Hematopoietic multipotent progenitor cell (in vitro differentiated cells): ENCODE measurements around the gene LAMC2. TPM values are rescaled to one million over a fixed set of nuclear protein-coding genes. Genes with fewer than 3 reads are reported as not detected.
A peak's percentile ranks its signal among the peaks of the same experiment; 100 is the strongest.
"Not testable (repeated sequence)": the region's sequence is repeated elsewhere in the genome, so short reads cannot be mapped to it uniquely, and the experiment has no call there.

Experiments used
- DNase-seq, 3 donors: peaks; one replicate each; pipeline ENCODE4 v3.0.0-alpha.2; 2011 to 2015; ENCODE audit warnings: low read depth in 2 of 3, low spot score in 2 of 3
- total RNA-seq: library from RNA; depleted of rRNA; stranded (reverse); fragments of >200 nt; gene quantifications from one replicate; pipeline ENCODE4 v1.2.3, GENCODE V29; 2012

Gene LAMC2
- total RNA-seq, 1 donor = under 0.01 TPM

DNA sequence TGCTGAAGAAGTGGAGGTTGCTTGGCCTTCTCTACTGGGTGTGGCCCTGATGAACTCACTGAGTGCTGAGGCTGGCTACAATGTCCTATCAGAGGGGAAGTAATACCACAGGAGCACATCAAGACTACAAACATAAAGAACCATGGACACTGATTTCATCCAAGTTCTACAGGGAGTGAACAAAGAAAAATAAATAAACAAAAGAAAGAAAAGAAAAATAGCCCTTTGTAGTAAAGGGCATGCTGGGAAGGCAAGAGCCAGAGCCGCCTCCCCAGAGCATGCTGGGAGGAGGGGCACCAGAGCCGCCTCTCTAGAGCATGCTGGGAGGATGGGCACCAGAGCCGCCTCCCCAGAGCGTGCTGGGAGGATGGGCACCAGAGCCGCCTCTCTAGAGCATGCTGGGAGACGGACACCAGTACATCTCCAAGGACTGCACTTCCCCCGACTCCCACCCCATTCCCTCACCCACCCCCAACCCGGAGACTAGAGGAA lies 65.9 kb downstream of the LAMC2 start:
- DNase-seq = no peak

DNA sequence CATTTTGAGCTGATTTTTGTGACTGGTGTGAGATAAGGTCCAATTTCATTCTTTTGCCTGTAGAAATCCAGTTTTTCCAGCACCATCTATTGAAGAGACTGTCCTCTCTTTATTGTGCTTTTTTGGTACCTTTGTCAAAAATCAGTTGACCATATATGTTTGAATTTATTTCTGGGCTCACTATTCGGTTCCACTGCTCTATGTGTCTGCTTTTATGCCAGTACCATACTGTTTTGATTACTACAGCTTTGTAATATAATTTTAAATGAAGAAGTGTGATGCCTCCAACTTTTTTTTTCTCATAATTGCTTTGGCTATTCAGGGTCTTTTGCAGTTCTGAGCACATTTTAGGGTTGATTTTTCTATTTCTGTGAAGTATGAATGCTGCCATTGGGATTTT lies 69.0 kb downstream of the LAMC2 start:
- no peak for DNase-seq

DNA sequence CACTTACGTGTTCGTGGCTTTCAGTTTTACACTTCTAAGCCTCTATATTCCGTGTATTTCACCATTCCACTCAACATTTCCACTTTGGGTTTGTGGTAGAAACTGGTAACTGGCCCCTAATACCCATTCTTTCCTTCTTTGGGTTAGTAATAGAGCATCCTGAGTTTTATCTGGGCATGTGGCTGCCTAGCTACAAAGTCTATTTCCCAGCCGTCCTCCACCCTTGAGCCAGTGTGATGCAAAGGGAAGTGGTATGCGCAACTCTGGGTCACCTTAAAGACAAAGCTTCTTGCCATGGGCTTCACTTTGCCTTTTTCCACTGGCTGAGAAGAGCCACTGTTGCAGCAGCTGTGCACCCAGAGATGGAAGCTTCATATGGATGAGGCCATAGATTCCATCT lies 73.9 kb downstream of the LAMC2 start:
- DNase-seq = no peak

DNA sequence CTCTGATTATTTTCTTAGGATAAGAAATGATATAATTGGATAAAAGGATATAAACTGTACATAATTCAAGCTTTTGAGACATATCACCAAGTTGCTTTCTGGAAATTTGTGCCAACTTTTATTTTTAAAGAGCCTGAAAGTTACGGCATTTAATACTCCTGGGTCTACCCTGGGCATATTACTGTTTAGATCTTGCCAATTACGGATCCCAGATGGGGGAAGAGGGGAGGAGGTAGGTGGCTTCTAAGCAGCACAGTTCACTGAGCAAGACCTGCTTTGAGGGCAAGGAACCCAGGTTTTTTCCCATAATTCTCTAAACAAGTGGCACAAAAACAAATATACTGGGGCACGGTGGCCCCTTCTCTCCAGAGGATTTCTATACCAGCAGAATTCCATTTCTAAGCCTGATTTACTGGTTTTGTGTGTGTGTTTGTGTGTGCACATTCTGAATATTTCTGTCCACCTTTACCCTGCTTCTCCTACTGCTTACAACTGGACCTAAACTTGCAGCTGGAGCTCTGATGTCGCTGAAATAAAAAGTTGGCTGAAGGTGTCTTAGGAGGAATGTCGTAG lies 76.7 kb downstream of the LAMC2 start:
- no peak for DNase-seq

DNA sequence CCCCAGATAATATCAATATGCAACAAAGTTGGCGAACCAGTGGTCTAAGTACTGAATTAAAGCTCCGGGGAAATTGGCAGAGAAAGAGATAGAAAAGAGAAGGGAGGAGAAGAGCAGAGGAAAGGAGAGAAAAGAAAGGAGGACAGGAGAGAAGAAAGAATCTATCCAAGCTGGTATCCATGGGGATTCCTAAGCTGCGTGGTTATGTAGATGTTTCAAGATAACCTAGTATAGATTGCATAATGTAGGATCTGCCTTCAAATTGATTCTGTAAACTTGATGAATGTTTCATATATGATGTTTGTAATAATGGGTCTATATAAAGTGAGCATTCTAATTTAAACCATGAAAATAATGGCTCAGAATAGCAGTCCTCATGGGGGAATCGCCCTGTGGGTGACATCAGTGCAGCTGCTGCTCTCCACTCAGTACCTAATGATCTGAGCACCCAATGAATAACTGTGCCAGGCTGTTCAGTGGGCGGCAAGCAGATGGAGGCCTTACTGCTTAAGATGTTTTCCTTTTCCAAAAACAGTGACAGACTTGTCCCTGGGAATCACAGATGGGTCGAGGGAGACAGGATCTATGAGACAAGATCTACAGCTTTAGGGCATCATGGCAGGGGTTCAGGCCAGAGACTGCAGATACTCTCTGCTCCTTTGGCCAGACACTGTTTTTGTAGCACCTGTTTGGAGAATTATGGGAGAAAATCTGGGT lies 78.0 kb downstream of the LAMC2 start:
- no peak for DNase-seq

- DNase-seq = no peak
These were observed 81.8 kb downstream of the LAMC2 start for GRCh38 chr1:183267646-183268431.

- DNase-seq = no peak
These were observed 84.6 kb downstream of the LAMC2 start for GRCh38 chr1:183270541-183271141.

- no peak for DNase-seq
These were observed 86.4 kb downstream of the LAMC2 start for GRCh38 chr1:183272390-183272848.

DNA sequence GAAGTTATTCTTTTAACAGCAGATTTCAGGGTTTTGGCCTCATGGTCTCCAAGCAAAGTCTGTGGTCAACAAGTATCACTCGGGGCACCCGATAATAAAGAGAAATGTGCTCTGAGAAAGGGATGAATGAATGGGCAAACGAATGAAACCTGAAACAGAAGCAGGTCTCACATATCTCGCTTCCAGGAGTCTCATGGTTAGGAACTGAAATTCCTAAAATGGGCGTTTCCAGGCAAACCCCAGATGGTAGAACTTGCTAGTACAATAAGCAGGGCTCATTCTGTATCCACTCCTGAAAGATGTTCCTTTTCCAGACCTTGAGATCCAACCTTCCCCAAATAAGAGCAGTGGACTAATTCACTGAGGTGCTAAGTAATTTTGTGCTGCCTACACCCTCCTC lies 87.2 kb downstream of the LAMC2 start:
- DNase-seq = no peak

DNA sequence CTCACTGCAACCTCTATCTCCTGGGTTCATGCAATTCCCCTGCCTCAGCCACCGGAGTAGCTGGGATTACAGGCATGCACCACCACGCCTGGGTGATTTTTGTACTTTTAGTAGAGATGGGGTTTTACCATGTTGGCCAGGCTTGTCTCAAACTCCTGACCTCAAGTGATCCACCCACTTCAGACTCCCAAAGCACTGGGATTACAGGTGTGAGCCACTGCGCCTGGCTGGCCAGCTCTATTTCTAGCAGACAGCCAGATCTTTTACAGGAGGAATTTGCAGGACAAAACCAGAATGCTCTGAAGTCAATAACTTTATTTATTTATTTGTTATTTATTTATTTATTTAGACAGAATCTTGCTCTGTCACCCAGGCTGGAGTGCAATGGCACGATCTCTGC lies 87.9 kb downstream of the LAMC2 start:
- DNase-seq = not testable (repeated sequence)

DNA sequence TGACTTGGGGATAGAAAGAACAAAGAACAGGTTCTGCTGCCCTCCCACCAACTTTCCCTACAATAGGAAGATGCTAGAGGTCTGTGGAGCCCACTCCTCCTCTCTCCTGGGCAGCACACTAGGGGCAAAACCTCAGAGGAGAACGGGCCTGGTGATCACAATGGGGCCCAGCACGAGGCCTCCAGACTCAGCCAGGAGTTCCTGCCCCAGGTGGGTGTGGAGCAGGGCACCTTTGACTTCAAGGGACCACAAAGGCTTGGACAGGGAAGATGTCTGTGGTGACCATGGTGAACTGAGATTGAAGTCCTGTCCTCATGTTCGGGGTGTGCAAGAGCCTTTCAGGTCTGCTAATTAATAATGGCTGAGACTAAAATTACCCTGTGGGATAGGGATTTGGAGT lies 88.8 kb downstream of the LAMC2 start:
- no peak for DNase-seq

DNA sequence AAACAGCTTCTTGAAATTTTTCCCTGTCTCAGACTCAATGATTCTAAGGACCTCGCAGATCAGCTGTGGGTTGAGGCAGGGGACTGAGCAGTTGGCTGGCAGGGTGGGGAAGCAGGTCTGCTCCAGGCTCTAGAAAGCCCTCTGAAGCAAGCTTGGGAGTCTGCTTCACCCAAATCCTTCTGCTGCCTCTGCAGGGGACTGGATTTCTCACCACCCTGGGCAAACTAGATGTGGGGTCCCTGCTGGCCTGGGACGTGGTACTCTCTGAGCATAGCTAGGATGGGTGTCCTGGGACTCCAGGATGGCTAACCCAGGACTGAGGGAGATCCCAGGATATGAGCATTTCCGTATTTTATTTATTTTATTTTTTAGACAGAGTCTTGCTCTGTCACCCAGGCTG lies 89.3 kb downstream of the LAMC2 start:
- no peak for DNase-seq

DNA sequence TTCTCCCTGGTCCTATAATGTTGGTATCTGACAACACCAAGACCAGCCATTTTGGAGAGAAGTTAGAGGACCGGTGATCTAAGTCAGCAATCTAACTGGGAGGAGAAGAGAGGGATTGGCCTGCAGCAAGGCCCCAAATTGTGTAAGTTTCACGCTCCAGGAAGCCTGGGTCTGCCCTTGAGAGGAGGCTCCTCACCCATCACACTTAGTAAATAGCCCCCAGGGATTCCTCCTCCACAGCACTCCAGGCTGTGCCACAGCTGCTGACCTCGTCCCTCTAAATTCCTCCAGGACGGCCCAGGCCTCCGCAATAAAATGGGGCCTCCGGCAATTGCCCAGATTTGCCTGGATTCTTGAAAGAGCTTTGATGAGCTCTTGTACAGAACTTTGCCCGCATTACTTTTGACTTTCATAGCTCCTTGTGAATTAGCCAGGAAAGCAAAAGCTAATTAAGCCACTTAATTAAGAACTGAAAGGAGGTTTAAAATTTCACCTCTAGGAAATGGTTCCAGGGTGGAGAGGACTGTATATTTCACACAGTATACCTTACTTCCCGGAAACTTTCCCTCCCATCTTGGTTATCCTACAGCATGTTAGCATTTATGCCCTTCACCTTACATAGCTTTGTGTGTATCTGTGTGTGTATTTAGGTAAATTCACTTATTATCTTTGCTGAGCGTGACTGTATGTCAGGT lies 90.5 kb downstream of the LAMC2 start:
- no peak for DNase-seq

DNA sequence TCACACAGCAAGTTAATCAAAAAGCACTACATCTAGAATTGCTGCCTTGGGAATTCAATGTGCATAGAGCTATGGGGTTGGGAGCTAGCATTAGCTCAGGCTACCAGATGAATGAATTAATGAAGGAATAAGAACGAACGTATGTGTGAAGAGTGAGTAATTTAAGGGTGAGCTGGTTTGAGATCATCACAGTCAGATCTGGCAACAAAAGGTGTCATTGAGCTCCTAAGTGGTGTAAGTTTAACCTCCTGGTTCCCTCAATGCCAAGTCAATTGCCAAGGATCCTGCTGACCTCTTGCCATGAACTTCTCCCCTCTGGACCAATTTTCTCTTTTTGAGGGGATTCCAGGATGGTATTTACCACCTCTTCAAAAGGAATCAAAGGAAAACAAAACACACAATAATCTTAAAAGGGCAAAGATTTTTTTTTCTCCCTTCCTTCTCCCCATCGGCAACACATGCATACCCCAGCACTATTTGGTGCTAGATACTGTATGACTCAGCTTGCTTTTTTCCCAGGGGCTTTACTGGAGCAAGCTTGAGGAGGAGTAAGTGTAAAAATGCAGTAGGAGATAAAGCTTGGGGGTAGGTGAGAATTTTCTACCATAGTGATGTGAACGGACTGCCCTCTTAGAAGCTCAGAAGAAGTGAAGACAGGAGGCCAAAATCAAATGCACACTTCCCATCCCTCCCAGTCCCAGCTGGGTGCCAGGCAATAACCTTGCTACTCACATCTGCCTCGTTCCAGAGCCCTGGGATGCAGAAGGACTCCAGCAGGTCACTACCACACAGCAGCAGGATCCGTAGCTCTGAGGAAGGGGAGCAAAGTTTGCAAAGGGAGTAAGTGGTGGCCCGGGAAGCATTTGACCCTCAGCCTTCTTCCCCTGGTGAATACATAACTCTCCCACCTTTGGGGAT lies 92.0 kb downstream of the LAMC2 start:
- no peak for DNase-seq

- DNase-seq = no peak
These were observed 92.9 kb downstream of the LAMC2 start for GRCh38 chr1:183278739-183279591.

GRCh38 chr1:183279835-183280234 lies 93.8 kb downstream of the LAMC2 start:
- DNase-seq = no peak

GRCh38 chr1:183281039-183281438 lies 95.0 kb downstream of the LAMC2 start:
- no peak for DNase-seq

DNA sequence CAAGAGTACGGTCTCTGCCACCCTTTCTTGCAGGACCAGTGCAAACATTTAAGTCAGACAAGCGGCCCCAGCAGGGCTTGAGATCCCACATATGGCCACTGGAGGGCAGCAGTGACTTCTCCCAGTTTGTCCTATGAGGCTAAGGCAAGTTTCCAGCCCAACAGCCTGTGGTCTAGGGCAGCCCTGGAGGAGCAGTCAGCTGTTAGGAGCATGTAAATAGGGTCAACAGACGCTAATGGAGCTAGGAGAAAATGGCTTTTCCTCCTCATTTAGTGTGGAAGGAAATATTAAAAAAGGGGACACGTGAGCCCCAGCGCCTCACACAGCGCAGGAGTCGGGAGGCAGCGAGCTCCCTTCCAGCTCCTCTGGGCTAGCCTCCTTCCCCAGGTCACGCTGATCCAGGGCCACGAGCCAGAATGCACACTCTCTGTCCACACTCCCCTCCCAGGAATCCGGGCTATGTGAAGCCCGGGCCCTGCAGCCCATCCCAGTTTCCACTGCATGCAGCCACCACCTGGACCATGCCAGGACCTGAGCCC lies 95.6 kb downstream of the LAMC2 start:
- peak; percentile 17 to 83 (median 60) for DNase-seq
